ENCODE measurements around the gene CEACAM19.

The CEACAM19 gene

DNA sequence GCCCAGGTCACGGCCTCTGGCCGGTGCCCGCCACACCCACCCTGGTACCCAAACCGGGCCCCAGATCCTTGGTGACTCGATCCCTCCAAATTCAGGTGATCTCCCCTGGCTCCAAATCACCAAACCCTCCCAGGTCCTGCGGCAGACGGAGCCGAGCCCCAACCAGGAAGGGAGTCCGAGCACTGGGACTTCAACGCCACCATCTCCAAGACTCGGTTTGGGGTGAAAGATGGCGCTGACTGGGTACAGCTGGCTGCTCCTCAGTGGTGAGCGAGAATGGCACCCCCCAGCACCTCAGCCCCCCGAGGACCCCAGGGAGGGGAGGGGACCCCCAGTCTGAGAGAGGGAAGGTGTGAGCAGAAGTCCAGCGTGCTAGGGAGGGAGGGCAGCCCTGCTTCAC is 29.9 kb downstream of the CEACAM19 start:
- TF ChIP-seq, protein P1, sequence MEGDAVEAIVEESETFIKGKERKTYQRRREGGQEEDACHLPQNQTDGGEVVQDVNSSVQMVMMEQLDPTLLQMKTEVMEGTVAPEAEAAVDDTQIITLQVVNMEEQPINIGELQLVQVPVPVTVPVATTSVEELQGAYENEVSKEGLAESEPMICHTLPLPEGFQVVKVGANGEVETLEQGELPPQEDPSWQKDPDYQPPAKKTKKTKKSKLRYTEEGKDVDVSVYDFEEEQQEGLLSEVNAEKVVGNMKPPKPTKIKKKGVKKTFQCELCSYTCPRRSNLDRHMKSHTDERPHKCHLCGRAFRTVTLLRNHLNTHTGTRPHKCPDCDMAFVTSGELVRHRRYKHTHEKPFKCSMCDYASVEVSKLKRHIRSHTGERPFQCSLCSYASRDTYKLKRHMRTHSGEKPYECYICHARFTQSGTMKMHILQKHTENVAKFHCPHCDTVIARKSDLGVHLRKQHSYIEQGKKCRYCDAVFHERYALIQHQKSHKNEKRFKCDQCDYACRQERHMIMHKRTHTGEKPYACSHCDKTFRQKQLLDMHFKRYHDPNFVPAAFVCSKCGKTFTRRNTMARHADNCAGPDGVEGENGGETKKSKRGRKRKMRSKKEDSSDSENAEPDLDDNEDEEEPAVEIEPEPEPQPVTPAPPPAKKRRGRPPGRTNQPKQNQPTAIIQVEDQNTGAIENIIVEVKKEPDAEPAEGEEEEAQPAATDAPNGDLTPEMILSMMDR (IDR thresholded peaks at IDR 0.05; ENCODE audit: insufficient read depth, low read length, poor library complexity, severe bottlenecking): no peak
- no peak for TF ChIP-seq EZH2phosphoT487 (conservative IDR thresholded peaks at IDR 0.05; ENCODE audit: low read length)

DNA sequence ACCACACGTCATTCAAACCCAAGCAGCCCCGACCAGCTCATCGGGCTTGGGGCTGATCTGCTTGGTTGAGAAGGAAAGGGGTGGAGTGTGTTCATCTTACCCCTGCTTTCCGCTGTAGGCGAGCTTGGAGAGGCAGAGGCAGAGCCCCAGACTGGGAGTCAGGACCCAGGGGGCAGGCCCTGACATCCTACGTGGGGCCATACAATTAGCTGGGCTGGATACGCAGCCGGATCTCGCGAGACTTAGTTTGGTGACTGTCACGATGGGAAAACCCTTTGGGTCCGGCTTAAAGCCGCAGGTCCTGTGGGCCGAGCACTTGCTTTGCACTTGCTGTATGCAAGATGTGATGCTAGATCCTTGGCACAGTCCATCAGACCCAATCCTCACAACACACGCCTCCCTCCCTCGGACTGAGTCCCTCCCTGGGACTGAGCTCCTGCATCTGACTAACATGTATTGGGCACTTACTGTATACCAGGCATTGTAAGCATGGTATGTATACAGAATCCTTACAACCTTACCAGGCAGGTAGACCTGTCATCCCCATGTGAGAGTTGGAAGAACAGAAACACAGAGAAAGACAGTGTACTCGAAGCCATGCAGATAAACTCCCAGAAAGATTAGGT is 31.4 kb downstream of the CEACAM19 start:
- H4K20me1 ChIP-seq (ENCODE audit: low read depth, low read length): no peaks in the 10 kb centered on the region
- no peaks in the 10 kb centered on the region for H3K9me3 ChIP-seq (ENCODE audit: insufficient read depth, low read length)
- H2AFZ ChIP-seq (ENCODE audit: low read depth, low read length, severe bottlenecking): no peak overlapping the region
- H3K27ac ChIP-seq (ENCODE audit: low read depth, low read length): no peak overlapping the region
- H3K4me2 ChIP-seq (ENCODE audit: low read depth, low read length, poor library complexity, severe bottlenecking): no peak overlapping the region
- H3K4me3 ChIP-seq (ENCODE audit: insufficient read depth, low read length, poor library complexity, severe bottlenecking): no peak overlapping the region
- H3K36me3 ChIP-seq (ENCODE audit: low read length): no peaks in the 10 kb centered on the region
- H3F3A ChIP-seq (ENCODE audit: insufficient read depth): no peaks in the 10 kb centered on the region
- no peaks in the 10 kb centered on the region for H3K9me2 ChIP-seq (replicated peaks; ENCODE audit: insufficient read depth, low read length)
- H3K79me2 ChIP-seq (ENCODE audit: insufficient read depth, low read length): no peaks in the 10 kb centered on the region
- no peaks in the 10 kb centered on the region for H3K27me3 ChIP-seq (ENCODE audit: low read length)
- H3K9ac ChIP-seq (ENCODE audit: low read length): no peak overlapping the region
- TF ChIP-seq, protein P1 (IDR thresholded peaks at IDR 0.05; ENCODE audit: insufficient read depth, low read length, poor library complexity, severe bottlenecking): no peak
- no peak for TF ChIP-seq EZH2phosphoT487 (conservative IDR thresholded peaks at IDR 0.05; ENCODE audit: low read length)

More for the DNA sequence above, 29.9 kb downstream of the CEACAM19 start:
- Histone ChIP-seq H3K79me2 (ENCODE audit: insufficient read depth, low read length) (no peaks in the 10 kb centered on the region), H2AFZ (ENCODE audit: low read depth, low read length, severe bottlenecking) (no peak overlapping the region), H3F3A (ENCODE audit: insufficient read depth) (no peaks in the 10 kb centered on the region), H3K4me2 (ENCODE audit: low read depth, low read length, poor library complexity, severe bottlenecking) (no peak overlapping the region), H4K20me1 (ENCODE audit: low read depth, low read length) (no peaks in the 10 kb centered on the region), H3K27ac (ENCODE audit: low read depth, low read length) (no peak overlapping the region), H3K4me3 (ENCODE audit: insufficient read depth, low read length, poor library complexity, severe bottlenecking) (no peak overlapping the region), H3K9me2 (replicated peaks; ENCODE audit: insufficient read depth, low read length) (no peaks in the 10 kb centered on the region), H3K9me3 (ENCODE audit: insufficient read depth, low read length) (no peaks in the 10 kb centered on the region), H3K27me3 (ENCODE audit: low read length) (no peaks in the 10 kb centered on the region), H3K9ac (ENCODE audit: low read length) (no peak overlapping the region), H3K36me3 (ENCODE audit: low read length) (no peaks in the 10 kb centered on the region)

- Histone ChIP-seq H3K9me2 (replicated peaks; ENCODE audit: insufficient read depth, low read length) (no peaks in the 10 kb centered on the region), H3K79me2 (ENCODE audit: insufficient read depth, low read length) (no peaks in the 10 kb centered on the region), H3K4me3 (ENCODE audit: insufficient read depth, low read length, poor library complexity, severe bottlenecking) (no peak overlapping the region), H3K27ac (ENCODE audit: low read depth, low read length) (no peak overlapping the region), H3K27me3 (ENCODE audit: low read length) (no peaks in the 10 kb centered on the region), H3K9ac (ENCODE audit: low read length) (no peak overlapping the region), H3K4me2 (ENCODE audit: low read depth, low read length, poor library complexity, severe bottlenecking) (no peak overlapping the region), H2AFZ (ENCODE audit: low read depth, low read length, severe bottlenecking) (no peak overlapping the region), H3F3A (ENCODE audit: insufficient read depth) (no peaks in the 10 kb centered on the region), H3K9me3 (ENCODE audit: insufficient read depth, low read length) (no peaks in the 10 kb centered on the region), H3K36me3 (ENCODE audit: low read length) (no peaks in the 10 kb centered on the region), H4K20me1 (ENCODE audit: low read depth, low read length) (no peaks in the 10 kb centered on the region)
- TF ChIP-seq EZH2phosphoT487 (conservative IDR thresholded peaks at IDR 0.05; ENCODE audit: low read length): no peak
- TF ChIP-seq, protein P1 (IDR thresholded peaks at IDR 0.05; ENCODE audit: insufficient read depth, low read length, poor library complexity, severe bottlenecking): no peak
Measured at GRCh38 chr19:44703336-44704078, 32.2 kb downstream of the CEACAM19 start.
